HepG2 (cell line): Measurements from ENCODE around the gene GNAI2. TPM values are rescaled to one million over a fixed set of nuclear protein-coding genes. Genes with fewer than 3 reads are reported as not detected.
A peak's percentile ranks its signal among the peaks of the same experiment; 100 is the strongest.

ENCODE experiments used
- CENPX ChIP-seq: sonication (generic); formaldehyde crosslinking; IDR thresholded peaks from 2 replicates; pipeline ENCODE4 v1.9.0; 2021; ENCODE audit warnings: mild to moderate bottlenecking, missing genetic modification reagents, moderate library complexity
- EED ChIP-seq: sonication (generic); formaldehyde crosslinking; IDR thresholded peaks from 2 replicates; pipeline ENCODE4 v1.5.0; 2020; ENCODE audit warnings: mild to moderate bottlenecking, missing genetic modification reagents
- ELF1 ChIP-seq: sonication (generic); formaldehyde crosslinking; IDR thresholded peaks from 2 replicates; pipeline ENCODE4 v1.4.0; 2020; ENCODE audit warnings: missing genetic modification reagents
- ETV6 ChIP-seq: sonication (generic); formaldehyde crosslinking; conservative IDR thresholded peaks from 2 replicates; pipeline ENCODE4 v1.4.0; 2020; ENCODE audit warnings: missing genetic modification reagents
- FOXA3 ChIP-seq: IDR thresholded peaks from 2 replicates; pipeline ENCODE4 v1.6.1; 2016; ENCODE audit warnings: missing genetic modification reagents, missing compliant biosample characterization
- GATAD1 ChIP-seq: IDR thresholded peaks from 2 replicates; pipeline ENCODE4 v1.6.1; 2016; ENCODE audit warnings: missing genetic modification reagents, missing compliant biosample characterization
- GTF3A ChIP-seq: sonication (generic); formaldehyde crosslinking; conservative IDR thresholded peaks from 2 replicates; pipeline ENCODE4 v1.4.0; 2020; ENCODE audit warnings: mild to moderate bottlenecking, missing genetic modification reagents
- JUNB ChIP-seq: sonication (generic); formaldehyde crosslinking; IDR thresholded peaks from 2 replicates; pipeline ENCODE4 v1.8.0; 2022; ENCODE audit warnings: missing genetic modification reagents, mild to moderate bottlenecking, borderline replicate concordance
- MIER3 ChIP-seq: IDR thresholded peaks from 2 replicates; pipeline ENCODE4 v1.6.1; 2016; ENCODE audit warnings: missing compliant biosample characterization, borderline replicate concordance
- POLR2G ChIP-seq: fragments of 200-400 bp; formaldehyde crosslinking; IDR thresholded peaks from 2 replicates; pipeline ENCODE4 v1.6.1; 2018; ENCODE audit warnings: mild to moderate bottlenecking, low read depth, low read length, moderate library complexity
- PRPF4 ChIP-seq: fragments of 200-400 bp; formaldehyde crosslinking; IDR thresholded peaks from 2 replicates; pipeline ENCODE4 v1.6.1; 2016; ENCODE audit warnings: low read length, low read depth; ENCODE audit not compliant: poor library complexity, severe bottlenecking
- SETDB1 ChIP-seq: sonication (generic); formaldehyde crosslinking; IDR thresholded peaks from 2 replicates; pipeline ENCODE4 v1.5.1; 2020; ENCODE audit warnings: missing genetic modification reagents, mild to moderate bottlenecking, borderline replicate concordance
- SOX5 ChIP-seq: IDR thresholded peaks from 2 replicates; pipeline ENCODE4 v1.6.1; 2016; ENCODE audit warnings: borderline replicate concordance
- SOX6 ChIP-seq, 2 experiments: fragments of 450-650 bp in 1 of 2; sonication (generic) in 1 of 2; formaldehyde crosslinking in 1 of 2; IDR thresholded peaks; 2 replicates each; pipeline versions ENCODE4 v1.4.0 to v1.6.1; 2017 to 2020; ENCODE audit warnings: antibody characterized with exemption in 1 of 2, mild to moderate bottlenecking in 1 of 2, missing genetic modification reagents in 1 of 2
- ZNF33B ChIP-seq: sonication (generic); formaldehyde crosslinking; IDR thresholded peaks from 2 replicates; pipeline ENCODE4 v1.5.1; 2020; ENCODE audit warnings: mild to moderate bottlenecking, missing genetic modification reagents
- ZNF382 ChIP-seq: sonication (generic); formaldehyde crosslinking; IDR thresholded peaks from 2 replicates; pipeline ENCODE4 v1.5.0; 2020; ENCODE audit warnings: missing genetic modification reagents, mild to moderate bottlenecking, borderline replicate concordance
- ZNF567 ChIP-seq: sonication (generic); formaldehyde crosslinking; IDR thresholded peaks from 2 replicates; pipeline ENCODE4 v1.8.1; 2023; ENCODE audit warnings: mild to moderate bottlenecking, missing genetic modification reagents, borderline replicate concordance
- ZNF572 ChIP-seq: sonication (generic); formaldehyde crosslinking; IDR thresholded peaks from 2 replicates; pipeline ENCODE4 v1.5.1; 2020; ENCODE audit warnings: mild to moderate bottlenecking, missing genetic modification reagents
- ZNF720 ChIP-seq: sonication (generic); formaldehyde crosslinking; IDR thresholded peaks from 2 replicates; pipeline ENCODE4 v1.4.0; 2020; ENCODE audit warnings: missing genetic modification reagents
- polyA plus RNA-seq, 8 experiments: library from polyadenylated mRNA; depleted of rRNA in 3 of 8; stranded (reverse) in 7 of 8; unstranded in 1 of 8; fragments of >200 nt; fragmentation: Illumina TruSeq in 4 of 8; extraction: Trizol in 4 of 8; gene quantifications; 2 replicates each; pipeline versions ENCODE4 v1.2.1 to v1.2.3, GENCODE V29; 2011 to 2016; ENCODE audit warnings: low read depth in 4 of 8, missing spikeins in 1 of 8, mixed read lengths in 1 of 8; ENCODE audit not compliant: insufficient read depth in 1 of 8
- total RNA-seq, 5 experiments: library from RNA; depleted of rRNA; stranded (reverse); fragments of >200 nt; fragmentation: Illumina TruSeq; extraction: Trizol; gene quantifications; 2 replicates each; pipeline ENCODE4 v1.2.3, GENCODE V29; 2016; ENCODE audit warnings: low read depth in 1 of 5
- TF ChIP-seq, protein P1 (sequence below): IDR thresholded peaks from 2 replicates; pipeline ENCODE4 v1.6.1; 2012; ENCODE audit warnings: inconsistent platforms
- TF ChIP-seq, protein P2 (sequence below): sonication (generic); formaldehyde crosslinking; IDR thresholded peaks from 2 replicates; pipeline ENCODE4 v1.4.0; 2020; ENCODE audit warnings: mild to moderate bottlenecking, missing genetic modification reagents
- TF ChIP-seq, protein P3 (sequence below): sonication (generic); formaldehyde crosslinking; IDR thresholded peaks from 2 replicates; pipeline ENCODE4 v1.4.0; 2020; ENCODE audit warnings: missing genetic modification reagents; ENCODE audit errors: not compliant biosample characterization
- TF ChIP-seq, protein P4 (sequence below): sonication (generic); formaldehyde crosslinking; IDR thresholded peaks from 2 replicates; pipeline ENCODE4 v1.4.0; 2020; ENCODE audit warnings: mild to moderate bottlenecking, missing genetic modification reagents
- TF ChIP-seq, protein P5 (sequence below): sonication (generic); formaldehyde crosslinking; IDR thresholded peaks from 2 replicates; pipeline ENCODE4 v1.4.0; 2020; ENCODE audit warnings: missing genetic modification reagents

Gene GNAI2
- total and polyA plus RNA-seq, 2 of the 13 experiments (the other 11 are each of a cell fraction or from before 2014, with no cell fraction given), result 51.1 to 66.2 TPM

DNA sequence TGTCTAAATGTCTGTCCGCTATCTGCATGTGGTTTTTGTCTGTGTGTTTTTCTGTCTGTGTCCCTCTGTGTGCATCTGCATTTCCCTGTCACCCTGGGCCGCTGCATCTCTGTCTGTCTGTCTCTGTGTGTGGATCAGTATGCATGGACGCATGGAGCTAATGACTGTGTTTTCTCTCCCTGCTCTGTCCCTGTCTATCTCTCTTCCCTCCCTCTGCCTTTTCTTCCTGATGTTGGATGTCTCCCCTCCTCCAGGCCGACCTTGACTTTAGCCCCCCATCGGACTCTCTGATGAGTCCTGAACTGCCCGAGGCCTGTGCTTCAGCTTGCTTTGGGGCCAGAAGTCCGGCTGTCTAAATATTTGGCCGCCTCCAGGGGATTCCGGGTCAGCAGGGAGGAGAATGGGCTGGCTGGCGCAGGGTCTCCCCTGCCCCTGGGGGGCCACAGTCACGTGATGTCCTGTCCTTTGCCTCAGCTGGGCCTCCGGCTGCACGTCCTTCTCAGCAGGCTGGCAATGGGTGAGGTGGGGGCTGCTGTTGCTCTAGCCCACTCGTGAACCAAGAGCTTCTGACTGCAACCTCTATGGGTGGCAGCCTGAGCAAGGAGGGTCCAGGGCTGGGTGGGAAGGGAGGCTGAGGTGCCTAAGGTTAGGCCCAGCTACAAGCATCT is 27.2 kb upstream of the GNAI2 start (continued):
- TF ChIP-seq, protein P1, sequence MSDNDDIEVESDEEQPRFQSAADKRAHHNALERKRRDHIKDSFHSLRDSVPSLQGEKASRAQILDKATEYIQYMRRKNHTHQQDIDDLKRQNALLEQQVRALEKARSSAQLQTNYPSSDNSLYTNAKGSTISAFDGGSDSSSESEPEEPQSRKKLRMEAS, result no peak
- TF ChIP-seq, protein P2, sequence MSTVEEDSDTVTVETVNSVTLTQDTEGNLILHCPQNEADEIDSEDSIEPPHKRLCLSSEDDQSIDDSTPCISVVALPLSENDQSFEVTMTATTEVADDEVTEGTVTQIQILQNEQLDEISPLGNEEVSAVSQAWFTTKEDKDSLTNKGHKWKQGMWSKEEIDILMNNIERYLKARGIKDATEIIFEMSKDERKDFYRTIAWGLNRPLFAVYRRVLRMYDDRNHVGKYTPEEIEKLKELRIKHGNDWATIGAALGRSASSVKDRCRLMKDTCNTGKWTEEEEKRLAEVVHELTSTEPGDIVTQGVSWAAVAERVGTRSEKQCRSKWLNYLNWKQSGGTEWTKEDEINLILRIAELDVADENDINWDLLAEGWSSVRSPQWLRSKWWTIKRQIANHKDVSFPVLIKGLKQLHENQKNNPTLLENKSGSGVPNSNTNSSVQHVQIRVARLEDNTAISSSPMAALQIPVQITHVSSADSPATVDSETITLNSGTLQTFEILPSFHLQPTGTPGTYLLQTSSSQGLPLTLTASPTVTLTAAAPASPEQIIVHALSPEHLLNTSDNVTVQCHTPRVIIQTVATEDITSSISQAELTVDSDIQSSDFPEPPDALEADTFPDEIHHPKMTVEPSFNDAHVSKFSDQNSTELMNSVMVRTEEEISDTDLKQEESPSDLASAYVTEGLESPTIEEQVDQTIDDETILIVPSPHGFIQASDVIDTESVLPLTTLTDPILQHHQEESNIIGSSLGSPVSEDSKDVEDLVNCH, result peak; percentile 65; the same call in 1 of the 2 replicates
- TF ChIP-seq ZNF567 (CRISPR knock-in tag) (no peak), SETDB1 (CRISPR knock-in tag) (no peak), EED (CRISPR knock-in tag) (no peak), SOX5 (peak; percentile 77; the same call in 1 of the 2 replicates), GTF3A (no peak), PRPF4 (no peak), ETV6 (CRISPR knock-in tag) (peak; percentile 72), POLR2G (peak; percentile 69; the same call in 1 of the 2 replicates), SOX6 (IDR thresholded peaks at IDR 0.05) (no peak), SOX6 (CRISPR knock-in tag; IDR thresholded peaks at IDR 0.05) (peak; percentile 92), ZNF572 (CRISPR knock-in tag) (peak; percentile 90; the same call in 1 of the 2 replicates), ZNF382 (CRISPR knock-in tag) (no peak), ZNF33B (CRISPR knock-in tag) (no peak), ZNF720 (CRISPR knock-in tag) (no peak), MIER3 (peak; percentile 79; the same call in 1 of the 2 replicates), GATAD1 (CRISPR knock-in tag) (0 out of 2 replicates have a peak, but pooled peaks have one; percentile 10), CENPX (CRISPR knock-in tag) (no peak), JUNB (CRISPR knock-in tag) (no peak; the same call in 1 of the 2 replicates), FOXA3 (CRISPR knock-in tag) (peak; percentile 79), ELF1 (peak; percentile 65)
- TF ChIP-seq, protein P3, sequence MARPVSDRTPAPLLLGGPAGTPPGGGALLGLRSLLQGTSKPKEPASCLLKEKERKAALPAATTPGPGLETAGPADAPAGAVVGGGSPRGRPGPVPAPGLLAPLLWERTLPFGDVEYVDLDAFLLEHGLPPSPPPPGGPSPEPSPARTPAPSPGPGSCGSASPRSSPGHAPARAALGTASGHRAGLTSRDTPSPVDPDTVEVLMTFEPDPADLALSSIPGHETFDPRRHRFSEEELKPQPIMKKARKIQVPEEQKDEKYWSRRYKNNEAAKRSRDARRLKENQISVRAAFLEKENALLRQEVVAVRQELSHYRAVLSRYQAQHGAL (CRISPR knock-in tag), result peak; percentile 69
- TF ChIP-seq, protein P4, sequence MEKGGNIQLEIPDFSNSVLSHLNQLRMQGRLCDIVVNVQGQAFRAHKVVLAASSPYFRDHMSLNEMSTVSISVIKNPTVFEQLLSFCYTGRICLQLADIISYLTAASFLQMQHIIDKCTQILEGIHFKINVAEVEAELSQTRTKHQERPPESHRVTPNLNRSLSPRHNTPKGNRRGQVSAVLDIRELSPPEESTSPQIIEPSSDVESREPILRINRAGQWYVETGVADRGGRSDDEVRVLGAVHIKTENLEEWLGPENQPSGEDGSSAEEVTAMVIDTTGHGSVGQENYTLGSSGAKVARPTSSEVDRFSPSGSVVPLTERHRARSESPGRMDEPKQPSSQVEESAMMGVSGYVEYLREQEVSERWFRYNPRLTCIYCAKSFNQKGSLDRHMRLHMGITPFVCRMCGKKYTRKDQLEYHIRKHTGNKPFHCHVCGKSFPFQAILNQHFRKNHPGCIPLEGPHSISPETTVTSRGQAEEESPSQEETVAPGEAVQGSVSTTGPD (CRISPR knock-in tag), result peak; percentile 32; the same call in 1 of the 2 replicates
- TF ChIP-seq, protein P5, sequence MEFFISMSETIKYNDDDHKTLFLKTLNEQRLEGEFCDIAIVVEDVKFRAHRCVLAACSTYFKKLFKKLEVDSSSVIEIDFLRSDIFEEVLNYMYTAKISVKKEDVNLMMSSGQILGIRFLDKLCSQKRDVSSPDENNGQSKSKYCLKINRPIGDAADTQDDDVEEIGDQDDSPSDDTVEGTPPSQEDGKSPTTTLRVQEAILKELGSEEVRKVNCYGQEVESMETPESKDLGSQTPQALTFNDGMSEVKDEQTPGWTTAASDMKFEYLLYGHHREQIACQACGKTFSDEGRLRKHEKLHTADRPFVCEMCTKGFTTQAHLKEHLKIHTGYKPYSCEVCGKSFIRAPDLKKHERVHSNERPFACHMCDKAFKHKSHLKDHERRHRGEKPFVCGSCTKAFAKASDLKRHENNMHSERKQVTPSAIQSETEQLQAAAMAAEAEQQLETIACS, result no peak
